K562 (cell line): ENCODE results near the gene ZNF669. TPM values are rescaled to one million over a fixed set of nuclear protein-coding genes. Genes with fewer than 3 reads are reported as not detected.
A peak's percentile ranks its signal among the peaks of the same experiment; 100 is the strongest.

Experiments
- BRD4 ChIP-seq: fragments of 200-600 bp; sonication (generic); IDR thresholded peaks from 2 replicates; pipeline ENCODE4 v1.6.1; 2017; ENCODE audit warnings: inconsistent platforms
- BRD9 ChIP-seq: fragments of 450-650 bp; IDR thresholded peaks from 2 replicates; pipeline ENCODE4 v1.6.1; 2018; ENCODE audit warnings: low read depth; ENCODE audit not compliant: partially characterized antibody
- CAMTA2 ChIP-seq: fragments of 250-450 bp; sonication (Bioruptor Pico); conservative IDR thresholded peaks from 2 replicates; pipeline ENCODE4 v1.5.1; 2022
- ELF2 ChIP-seq: fragments of 250-450 bp; sonication (Bioruptor Pico); IDR thresholded peaks from 2 replicates; pipeline ENCODE4 v1.5.0; 2021; ENCODE audit warnings: mild to moderate bottlenecking
- FOS ChIP-seq: IDR thresholded peaks from 3 replicates; pipeline ENCODE4 v1.6.1; 2011; ENCODE audit not compliant: insufficient read length; ENCODE audit errors: extremely low read depth
- HEY1 ChIP-seq: fragments of 250-450 bp; sonication (Bioruptor Pico); IDR thresholded peaks from 2 replicates; pipeline ENCODE4 v1.5.0; 2020; ENCODE audit warnings: mild to moderate bottlenecking, moderate library complexity, borderline replicate concordance
- HIVEP1 ChIP-seq: fragments of 250-450 bp; sonication (Bioruptor Pico); IDR thresholded peaks from 2 replicates; pipeline ENCODE4 v1.4.0; 2020; ENCODE audit warnings: mild to moderate bottlenecking
- MAZ ChIP-seq, 2 experiments: fragments of 450-650 bp in 1 of 2; sonication (generic) in 1 of 2; formaldehyde crosslinking; IDR thresholded peaks in 1 of 2; conservative IDR thresholded peaks in 1 of 2; 2 replicates each; pipeline versions ENCODE4 v1.4.0 to v1.5.0; 2020; ENCODE audit warnings: mild to moderate bottlenecking in 1 of 2, missing genetic modification reagents in 1 of 2
- MECOM ChIP-seq: fragments of 250-450 bp; sonication (Bioruptor Pico); IDR thresholded peaks from 2 replicates; pipeline ENCODE4 v1.8.0; 2022; ENCODE audit warnings: inconsistent platforms
- RAD51 ChIP-seq: fragments of 450-650 bp; IDR thresholded peaks from 2 replicates; pipeline ENCODE4 v1.7.1; 2016; ENCODE audit warnings: low read depth, mild to moderate bottlenecking, borderline replicate concordance
- RBFOX2 ChIP-seq: fragments of 200-400 bp; formaldehyde crosslinking; IDR thresholded peaks from 2 replicates; pipeline ENCODE4 v1.6.1; 2017; ENCODE audit warnings: low read depth, mild to moderate bottlenecking, low read length, moderate library complexity
- ZNF217 ChIP-seq: sonication (generic); formaldehyde crosslinking; IDR thresholded peaks from 2 replicates; pipeline ENCODE4 v1.8.0; 2022; ENCODE audit warnings: mild to moderate bottlenecking, missing genetic modification reagents
- ZNF561 ChIP-seq: fragments of 450-650 bp; formaldehyde crosslinking; conservative IDR thresholded peaks from 2 replicates; pipeline ENCODE4 v1.4.0; 2020; ENCODE audit warnings: mild to moderate bottlenecking, moderate library complexity
- ZNF695 ChIP-seq: fragments of 450-650 bp; formaldehyde crosslinking; IDR thresholded peaks from 2 replicates; pipeline ENCODE4 v1.4.0; 2020; ENCODE audit warnings: mild to moderate bottlenecking, moderate library complexity
- ZNF785 ChIP-seq: fragments of 250-450 bp; sonication (Bioruptor Pico); IDR thresholded peaks from 2 replicates; pipeline ENCODE4 v1.4.0; 2020; ENCODE audit warnings: mild to moderate bottlenecking
- polyA plus RNA-seq, 8 experiments: library from polyadenylated mRNA; depleted of rRNA in 4 of 8; stranded (reverse) in 5 of 8; unstranded in 3 of 8; fragments of >200 nt; fragmentation: Nextera tagmentation in 2 of 8; fragmentation: Illumina TruSeq in 1 of 8; extraction: Ambion mirVana in 2 of 8; extraction: Trizol in 1 of 8; gene quantifications; 2 replicates each; pipeline versions ENCODE4 v1.2.1 to v1.2.3, GENCODE V29; 2011 to 2014; ENCODE audit warnings: inconsistent platforms in 1 of 8, missing spikeins in 1 of 8
- total RNA-seq, 7 experiments: library from RNA; depleted of rRNA in 6 of 7; stranded (reverse); fragments of >200 nt in 6 of 7; fragmentation: Illumina TruSeq in 2 of 7; extraction: Trizol in 2 of 7; gene quantifications; 2 replicates each; pipeline versions ENCODE4 v1.2.1 to v1.2.3, GENCODE V29; 2011 to 2021; ENCODE audit warnings: low replicate concordance in 1 of 7
- TF ChIP-seq, protein P1 (sequence below): fragments of 250-450 bp; sonication (Bioruptor Pico); IDR thresholded peaks from 2 replicates; pipeline ENCODE4 v1.9.0; 2021; ENCODE audit warnings: mild to moderate bottlenecking, inconsistent platforms
- TF ChIP-seq, protein P2 (sequence below): sonication (generic); formaldehyde crosslinking; IDR thresholded peaks from 2 replicates; pipeline ENCODE4 v1.8.0; 2022; ENCODE audit warnings: mild to moderate bottlenecking, missing genetic modification reagents
- TF ChIP-seq, protein P3 (sequence below): fragments of 450-650 bp; conservative IDR thresholded peaks from 2 replicates; pipeline ENCODE4 v1.6.1; 2016; ENCODE audit warnings: missing genetic modification characterization, low read depth, mild to moderate bottlenecking, missing compliant biosample characterization, moderate library complexity
- TF ChIP-seq, protein P4 (sequence below): fragments of 250-450 bp; sonication (Bioruptor Pico); IDR thresholded peaks from 2 replicates; pipeline ENCODE4 v1.4.0; 2020; ENCODE audit warnings: mild to moderate bottlenecking, moderate library complexity

The ZNF669 gene
- total and polyA plus RNA-seq, 9 of the 15 experiments (the other 6 are each of a cell fraction or from before 2014, with no cell fraction given), result 5.3 to 18.3 (median 10.2) TPM

DNA sequence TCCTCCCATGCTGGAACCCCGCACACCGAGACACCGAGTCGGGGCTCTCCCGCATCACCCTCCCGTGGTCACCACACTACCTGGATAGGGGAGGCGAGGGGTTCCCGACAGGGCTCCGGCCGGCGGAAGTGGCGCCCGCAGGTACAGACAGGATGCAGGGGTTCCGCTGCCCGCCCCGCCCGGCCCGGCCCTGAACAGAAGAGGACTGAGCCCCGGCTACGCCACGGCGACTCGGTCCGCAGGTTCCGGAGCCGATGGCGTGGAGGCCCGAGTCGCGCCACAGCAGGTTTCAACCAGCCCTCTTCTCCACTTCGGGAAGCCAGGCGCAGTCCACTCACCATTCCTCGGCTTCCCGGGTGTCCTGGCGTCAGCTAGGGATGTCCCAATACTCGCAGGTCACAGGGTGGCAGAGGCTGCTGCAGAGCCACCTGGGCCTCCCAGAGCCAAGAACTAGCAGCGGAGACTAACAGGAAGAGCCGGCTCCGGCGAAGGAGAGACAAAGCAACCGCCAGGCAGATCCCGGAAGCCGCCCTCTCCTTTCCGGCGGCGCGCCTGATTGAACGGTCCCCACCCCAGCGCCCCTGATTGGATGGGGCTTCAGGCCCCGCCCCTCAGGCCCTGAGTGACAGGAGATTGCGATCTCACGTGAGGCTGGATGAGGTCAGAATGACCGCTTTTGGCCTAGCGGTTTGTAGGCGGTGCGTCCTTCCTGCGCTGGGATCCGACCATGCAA lies at the start of gene ZNF669 (continued):
- TF ChIP-seq, protein P1, sequence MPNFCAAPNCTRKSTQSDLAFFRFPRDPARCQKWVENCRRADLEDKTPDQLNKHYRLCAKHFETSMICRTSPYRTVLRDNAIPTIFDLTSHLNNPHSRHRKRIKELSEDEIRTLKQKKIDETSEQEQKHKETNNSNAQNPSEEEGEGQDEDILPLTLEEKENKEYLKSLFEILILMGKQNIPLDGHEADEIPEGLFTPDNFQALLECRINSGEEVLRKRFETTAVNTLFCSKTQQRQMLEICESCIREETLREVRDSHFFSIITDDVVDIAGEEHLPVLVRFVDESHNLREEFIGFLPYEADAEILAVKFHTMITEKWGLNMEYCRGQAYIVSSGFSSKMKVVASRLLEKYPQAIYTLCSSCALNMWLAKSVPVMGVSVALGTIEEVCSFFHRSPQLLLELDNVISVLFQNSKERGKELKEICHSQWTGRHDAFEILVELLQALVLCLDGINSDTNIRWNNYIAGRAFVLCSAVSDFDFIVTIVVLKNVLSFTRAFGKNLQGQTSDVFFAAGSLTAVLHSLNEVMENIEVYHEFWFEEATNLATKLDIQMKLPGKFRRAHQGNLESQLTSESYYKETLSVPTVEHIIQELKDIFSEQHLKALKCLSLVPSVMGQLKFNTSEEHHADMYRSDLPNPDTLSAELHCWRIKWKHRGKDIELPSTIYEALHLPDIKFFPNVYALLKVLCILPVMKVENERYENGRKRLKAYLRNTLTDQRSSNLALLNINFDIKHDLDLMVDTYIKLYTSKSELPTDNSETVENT (CRISPR knock-in tag), result peak; percentile 54; the same call in 1 of the 2 replicates
- TF ChIP-seq RBFOX2, result peak; percentile 97
- peak in 1 of 2 experiments; percentile 37; a peak in 2 of 4 replicates for TF ChIP-seq MAZ (CRISPR knock-in tag; conservative IDR thresholded peaks at IDR 0.05 in 1 of 2, IDR thresholded peaks at IDR 0.05 in 1 of 2)
- peak; percentile 62 for TF ChIP-seq ELF2 (CRISPR knock-in tag)
- no peak for TF ChIP-seq MECOM (CRISPR knock-in tag)
- no peak for TF ChIP-seq ZNF561
- TF ChIP-seq BRD4, result 0 out of 2 replicates have a peak, but pooled peaks have one; percentile 44
- TF ChIP-seq ZNF217 (CRISPR knock-in tag), result no peak
- TF ChIP-seq, protein P2, sequence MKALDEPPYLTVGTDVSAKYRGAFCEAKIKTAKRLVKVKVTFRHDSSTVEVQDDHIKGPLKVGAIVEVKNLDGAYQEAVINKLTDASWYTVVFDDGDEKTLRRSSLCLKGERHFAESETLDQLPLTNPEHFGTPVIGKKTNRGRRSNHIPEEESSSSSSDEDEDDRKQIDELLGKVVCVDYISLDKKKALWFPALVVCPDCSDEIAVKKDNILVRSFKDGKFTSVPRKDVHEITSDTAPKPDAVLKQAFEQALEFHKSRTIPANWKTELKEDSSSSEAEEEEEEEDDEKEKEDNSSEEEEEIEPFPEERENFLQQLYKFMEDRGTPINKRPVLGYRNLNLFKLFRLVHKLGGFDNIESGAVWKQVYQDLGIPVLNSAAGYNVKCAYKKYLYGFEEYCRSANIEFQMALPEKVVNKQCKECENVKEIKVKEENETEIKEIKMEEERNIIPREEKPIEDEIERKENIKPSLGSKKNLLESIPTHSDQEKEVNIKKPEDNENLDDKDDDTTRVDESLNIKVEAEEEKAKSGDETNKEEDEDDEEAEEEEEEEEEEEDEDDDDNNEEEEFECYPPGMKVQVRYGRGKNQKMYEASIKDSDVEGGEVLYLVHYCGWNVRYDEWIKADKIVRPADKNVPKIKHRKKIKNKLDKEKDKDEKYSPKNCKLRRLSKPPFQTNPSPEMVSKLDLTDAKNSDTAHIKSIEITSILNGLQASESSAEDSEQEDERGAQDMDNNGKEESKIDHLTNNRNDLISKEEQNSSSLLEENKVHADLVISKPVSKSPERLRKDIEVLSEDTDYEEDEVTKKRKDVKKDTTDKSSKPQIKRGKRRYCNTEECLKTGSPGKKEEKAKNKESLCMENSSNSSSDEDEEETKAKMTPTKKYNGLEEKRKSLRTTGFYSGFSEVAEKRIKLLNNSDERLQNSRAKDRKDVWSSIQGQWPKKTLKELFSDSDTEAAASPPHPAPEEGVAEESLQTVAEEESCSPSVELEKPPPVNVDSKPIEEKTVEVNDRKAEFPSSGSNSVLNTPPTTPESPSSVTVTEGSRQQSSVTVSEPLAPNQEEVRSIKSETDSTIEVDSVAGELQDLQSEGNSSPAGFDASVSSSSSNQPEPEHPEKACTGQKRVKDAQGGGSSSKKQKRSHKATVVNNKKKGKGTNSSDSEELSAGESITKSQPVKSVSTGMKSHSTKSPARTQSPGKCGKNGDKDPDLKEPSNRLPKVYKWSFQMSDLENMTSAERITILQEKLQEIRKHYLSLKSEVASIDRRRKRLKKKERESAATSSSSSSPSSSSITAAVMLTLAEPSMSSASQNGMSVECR (CRISPR knock-in tag), result peak; percentile 94
- no peak for TF ChIP-seq ZNF695 (CRISPR knock-in tag)
- TF ChIP-seq ZNF785 (CRISPR knock-in tag), result no peak
- TF ChIP-seq BRD9, result no peak
- no peak for TF ChIP-seq CAMTA2 (CRISPR knock-in tag)
- TF ChIP-seq, protein P3, sequence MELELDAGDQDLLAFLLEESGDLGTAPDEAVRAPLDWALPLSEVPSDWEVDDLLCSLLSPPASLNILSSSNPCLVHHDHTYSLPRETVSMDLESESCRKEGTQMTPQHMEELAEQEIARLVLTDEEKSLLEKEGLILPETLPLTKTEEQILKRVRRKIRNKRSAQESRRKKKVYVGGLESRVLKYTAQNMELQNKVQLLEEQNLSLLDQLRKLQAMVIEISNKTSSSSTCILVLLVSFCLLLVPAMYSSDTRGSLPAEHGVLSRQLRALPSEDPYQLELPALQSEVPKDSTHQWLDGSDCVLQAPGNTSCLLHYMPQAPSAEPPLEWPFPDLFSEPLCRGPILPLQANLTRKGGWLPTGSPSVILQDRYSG (tag), result no peak
- no peak; the same call in 1 of the 2 replicates for TF ChIP-seq RAD51
- TF ChIP-seq FOS, result peak; percentile 69
- TF ChIP-seq HEY1, result no peak
- no peak for TF ChIP-seq HIVEP1
- TF ChIP-seq, protein P4, sequence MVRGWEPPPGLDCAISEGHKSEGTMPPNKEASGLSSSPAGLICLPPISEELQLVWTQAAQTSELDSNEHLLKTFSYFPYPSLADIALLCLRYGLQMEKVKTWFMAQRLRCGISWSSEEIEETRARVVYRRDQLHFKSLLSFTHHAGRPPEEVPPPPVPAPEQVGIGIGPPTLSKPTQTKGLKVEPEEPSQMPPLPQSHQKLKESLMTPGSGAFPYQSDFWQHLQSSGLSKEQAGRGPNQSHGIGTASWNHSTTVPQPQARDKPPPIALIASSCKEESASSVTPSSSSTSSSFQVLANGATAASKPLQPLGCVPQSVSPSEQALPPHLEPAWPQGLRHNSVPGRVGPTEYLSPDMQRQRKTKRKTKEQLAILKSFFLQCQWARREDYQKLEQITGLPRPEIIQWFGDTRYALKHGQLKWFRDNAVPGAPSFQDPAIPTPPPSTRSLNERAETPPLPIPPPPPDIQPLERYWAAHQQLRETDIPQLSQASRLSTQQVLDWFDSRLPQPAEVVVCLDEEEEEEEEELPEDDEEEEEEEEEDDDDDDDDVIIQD (CRISPR knock-in tag), result no peak
